K562 (cell line): ENCODE results near the gene EBNA1BP2. TPM values are rescaled to one million over a fixed set of nuclear protein-coding genes. Genes with fewer than 3 reads are reported as not detected.
A peak's percentile ranks its signal among the peaks of the same experiment; 100 is the strongest.

Source experiments
- ATAC-seq: fragments of 200-7000 bp; cut with Tn5 transposase; 3 replicates; pipeline ENCODE4 v1.9.1; 2020; ENCODE audit warnings: moderate library complexity
- BruUV-seq: library from RNA; stranded (reverse); fragments of 400-500 nt; replicated peaks from 2 replicates; lab custom pipeline; 2021; lab: Mats Ljungman, UMichigan
- CTCF ChIA-PET: fragments of 300-600 bp; formaldehyde crosslinking; extraction: SDS; loops from one replicate; lab custom pipeline; 2021; ENCODE audit warnings: low intra/inter-chr PET ratio; lab: Yijun Ruan, JAX
- POLR2A ChIA-PET: fragments of 300-600, 350-650 bp; sonication (Branson Sonifier 250); formaldehyde crosslinking; extraction: SDS; loops from one replicate; lab custom pipeline; 2021; ENCODE audit warnings: antibody characterized with exemption, inconsistent platforms; lab: Yijun Ruan, JAX
- DNase-seq, 4 experiments: peaks; one replicate each; pipeline versions ENCODE4 v3.0.0 to v3.0.0-alpha.2; 2011 to 2018; ENCODE audit warnings: low spot score in 3 of 4, mixed read lengths in 3 of 4; ENCODE audit errors: extremely low read depth in 1 of 4
- FAIRE-seq: peaks from 2 replicates; lab custom pipeline; 2011; peaks lifted over from hg19 to GRCh38; lab: Jason Lieb, UNC
- H2AFZ ChIP-seq: 2 replicates; pipeline ENCODE4 v1.6.0; 2011; ENCODE audit warnings: low read depth, low read length, control low read depth, inconsistent platforms
- H3K27ac ChIP-seq: fragments of 200-600 bp; 3 replicates; pipeline ENCODE4 v1.8.0; 2011; ENCODE audit warnings: low read depth, mild to moderate bottlenecking, control low read depth, inconsistent platforms, low read length, moderate library complexity, mixed read lengths; ENCODE audit errors: extremely low read depth
- H3K27me3 ChIP-seq, 2 experiments: fragments of 300-600 bp in 1 of 2; 2 replicates in 1 of 2; 3 replicates in 1 of 2; pipeline versions ENCODE4 v1.6.0 to v1.8.0; 2011; ENCODE audit warnings: inconsistent platforms in 2 of 2, low read length in 2 of 2, mild to moderate bottlenecking in 1 of 2, mixed read lengths in 1 of 2, moderate library complexity in 1 of 2; ENCODE audit not compliant: control insufficient read depth in 2 of 2, insufficient read depth in 2 of 2
- H3K36me3 ChIP-seq: fragments of 300-600 bp; 3 replicates; pipeline ENCODE4 v1.8.0; 2011; ENCODE audit warnings: mild to moderate bottlenecking, low read length, inconsistent platforms; ENCODE audit not compliant: control insufficient read depth, insufficient read depth
- H3K4me1 ChIP-seq, 2 experiments: fragments of 200-600 bp in 1 of 2; replicated peaks in 1 of 2; 2 replicates in 1 of 2; 3 replicates in 1 of 2; pipeline versions ENCODE4 v1.5.1 to v1.8.0; 2011; ENCODE audit warnings: inconsistent platforms in 2 of 2, low read length in 2 of 2, mild to moderate bottlenecking in 1 of 2, mixed read lengths in 1 of 2, moderate library complexity in 1 of 2; ENCODE audit not compliant: control insufficient read depth in 2 of 2, insufficient read depth in 2 of 2
- H3K4me2 ChIP-seq: 2 replicates; pipeline ENCODE4 v1.6.1; 2011; ENCODE audit warnings: low read length, control low read depth, inconsistent platforms, mixed read lengths; ENCODE audit not compliant: insufficient read depth
- H3K4me3 ChIP-seq: fragments of 200-600 bp; sonication (generic), shearing (Covaris generic); 2 replicates; pipeline ENCODE4 v1.5.1; 2016; ENCODE audit warnings: control low read depth, inconsistent platforms
- H3K79me2 ChIP-seq: fragments of 200-600 bp; 3 replicates; pipeline ENCODE4 v1.8.0; 2011; ENCODE audit warnings: low read length, inconsistent platforms; ENCODE audit not compliant: control insufficient read depth, insufficient read depth
- H3K9ac ChIP-seq, 2 experiments: 2 replicates each; pipeline versions ENCODE4 v1.6.0 to v1.6.1; 2011; ENCODE audit warnings: low read depth in 2 of 2, low read length in 2 of 2, control low read depth in 1 of 2, inconsistent platforms in 1 of 2, mild to moderate bottlenecking in 1 of 2, mixed read lengths in 1 of 2; ENCODE audit not compliant: insufficient read depth in 1 of 2
- H3K9me1 ChIP-seq: one replicate; pipeline ENCODE4 v1.6.0; 2011; ENCODE audit warnings: inconsistent platforms, mild to moderate bottlenecking, low read length, moderate library complexity; ENCODE audit not compliant: control insufficient read depth, insufficient read depth
- H3K9me3 ChIP-seq: replicated peaks from 2 replicates; pipeline ENCODE4 v1.5.1; 2011; ENCODE audit warnings: low read depth, low read length, inconsistent platforms; ENCODE audit not compliant: control insufficient read depth, insufficient read depth
- H4K20me1 ChIP-seq: replicated peaks from 2 replicates; pipeline ENCODE4 v1.6.1; 2011; ENCODE audit warnings: low read length, inconsistent platforms, mixed read lengths; ENCODE audit not compliant: control insufficient read depth, insufficient read depth
- C11orf30 ChIP-seq: fragments of 450-650 bp; IDR thresholded peaks from 2 replicates; pipeline ENCODE4 v1.6.1; 2016; ENCODE audit warnings: low read depth, mild to moderate bottlenecking
- CCAR2 ChIP-seq: fragments of 200-400 bp; formaldehyde crosslinking; IDR thresholded peaks from 2 replicates; pipeline ENCODE4 v1.6.1; 2017; ENCODE audit warnings: mild to moderate bottlenecking, low read depth, low read length
- ERF ChIP-seq: fragments of 450-650 bp; formaldehyde crosslinking; IDR thresholded peaks from 2 replicates; pipeline ENCODE4 v1.4.0; 2020; ENCODE audit warnings: mild to moderate bottlenecking, mixed read lengths
- GTF2A2 ChIP-seq: IDR thresholded peaks from 2 replicates; pipeline ENCODE4 v1.6.1; 2016; ENCODE audit warnings: mild to moderate bottlenecking, missing genetic modification characterization, missing compliant biosample characterization
- MAFF ChIP-seq: IDR thresholded peaks from 2 replicates; pipeline ENCODE4 v1.6.1; 2012; ENCODE audit warnings: low read length, improper control_type of control experiment
- MAFG ChIP-seq: fragments of 450-650 bp; conservative IDR thresholded peaks from 2 replicates; pipeline ENCODE4 v1.6.1; 2016; ENCODE audit warnings: missing genetic modification characterization, missing compliant biosample characterization
- NFATC3 ChIP-seq: fragments of 450-650 bp; IDR thresholded peaks from 2 replicates; pipeline ENCODE4 v1.6.1; 2017; ENCODE audit warnings: mild to moderate bottlenecking
- NFE2 ChIP-seq: IDR thresholded peaks from 2 replicates; pipeline ENCODE4 v1.6.1; 2014; ENCODE audit warnings: antibody characterized with exemption, low read depth
- NFE2L1 ChIP-seq: fragments of 450-650 bp; IDR thresholded peaks from 2 replicates; pipeline ENCODE4 v1.6.1; 2016; ENCODE audit warnings: missing genetic modification characterization, low read depth, mild to moderate bottlenecking, missing compliant biosample characterization, moderate library complexity, borderline replicate concordance
- ZNF146 ChIP-seq: IDR thresholded peaks from one replicate; pipeline ENCODE4 v1.6.1; 2018; ENCODE audit warnings: missing compliant biosample characterization; ENCODE audit not compliant: unreplicated experiment
- ZNF316 ChIP-seq: fragments of 450-650 bp; IDR thresholded peaks from 2 replicates; pipeline ENCODE4 v1.6.1; 2016
- ZNF707 ChIP-seq: fragments of 250-450 bp; sonication (Bioruptor Pico); conservative IDR thresholded peaks from 2 replicates; pipeline ENCODE4 v1.8.0; 2022; ENCODE audit warnings: inconsistent platforms, mild to moderate bottlenecking, moderate library complexity
- ZNF75A ChIP-seq: fragments of 450-650 bp; formaldehyde crosslinking; IDR thresholded peaks from 2 replicates; pipeline ENCODE4 v1.4.0; 2020; ENCODE audit warnings: mild to moderate bottlenecking
- WGBS: fragments of 100-300 bp; shearing (Covaris generic); methylation state at CpG from one replicate; pipeline ENCODE4 v1.1.6; 2016; ENCODE audit warnings: low coverage, mixed read lengths; ENCODE audit not compliant: insufficient coverage; ENCODE audit errors: missing lambda C conversion rate; 5-methylcytosine and 5-hydroxymethylcytosine counted together
- in situ Hi-C: fragments of 300-500 bp; cut with MboI; formaldehyde crosslinking; loops from 4 replicates; pipeline ENCODE4 v1.15.0; 2018; ENCODE audit warnings: inconsistent platforms, mixed read lengths
- intact Hi-C: fragments of 100-400 bp; cut with micrococcal nuclease; formaldehyde crosslinking; loops from 2 replicates; pipeline ENCODE4 v1.14.2; 2022
- polyA plus RNA-seq, 8 experiments: library from polyadenylated mRNA; depleted of rRNA in 4 of 8; stranded (reverse) in 5 of 8; unstranded in 3 of 8; fragments of >200 nt; fragmentation: Nextera tagmentation in 2 of 8; fragmentation: Illumina TruSeq in 1 of 8; extraction: Ambion mirVana in 2 of 8; extraction: Trizol in 1 of 8; gene quantifications; 2 replicates each; pipeline versions ENCODE4 v1.2.1 to v1.2.3, GENCODE V29; 2011 to 2014; ENCODE audit warnings: inconsistent platforms in 1 of 8, missing spikeins in 1 of 8
- total RNA-seq, 7 experiments: library from RNA; depleted of rRNA in 6 of 7; stranded (reverse); fragments of >200 nt in 6 of 7; fragmentation: Illumina TruSeq in 2 of 7; extraction: Trizol in 2 of 7; gene quantifications; 2 replicates each; pipeline versions ENCODE4 v1.2.1 to v1.2.3, GENCODE V29; 2011 to 2021; ENCODE audit warnings: low replicate concordance in 1 of 7
- TF ChIP-seq, protein P1 (sequence below): fragments of 250-450 bp; sonication (Bioruptor Pico); IDR thresholded peaks from 2 replicates; pipeline ENCODE4 v1.4.0; 2020; ENCODE audit warnings: mild to moderate bottlenecking, moderate library complexity

Gene EBNA1BP2
- total and polyA plus RNA-seq, 9 of the 15 experiments (the other 6 are each of a cell fraction or from before 2014, with no cell fraction given) = 95.2 to 349 (median 249) TPM

DNA sequence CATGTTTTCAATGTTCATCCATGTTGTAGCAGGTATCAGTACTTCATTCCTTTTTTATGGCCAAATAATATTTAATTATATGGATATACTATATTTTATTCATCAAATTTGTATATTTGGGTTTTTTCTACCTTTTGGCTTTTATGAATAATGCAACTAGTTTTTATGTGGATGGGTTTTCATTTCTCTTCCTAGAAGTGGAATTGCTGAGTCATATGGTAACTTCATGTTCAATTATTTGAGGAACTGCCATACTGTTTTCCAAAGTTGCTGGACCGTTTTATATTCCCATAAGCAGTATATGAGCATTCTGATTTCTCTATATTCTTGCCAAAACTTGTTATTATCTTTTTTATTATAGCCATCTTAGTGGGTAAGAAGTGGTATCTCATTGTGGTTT, 16.0 kb upstream of the EBNA1BP2 start:
- Histone ChIP-seq H3K27me3 (peaks cover 5 to 19% of the 10 kb centered on the region in 2 experiments; a peak in 4 of 5 replicates), H3K9me3 (no peaks in the 10 kb centered on the region), H3K4me2 (no peak overlapping the region), H2AFZ (no peak overlapping the region), H3K9me1 (no peaks in the 10 kb centered on the region), H3K79me2 (no peaks in the 10 kb centered on the region), H3K36me3 (no peaks in the 10 kb centered on the region), H3K27ac (no peak overlapping the region), H3K9ac (no peak overlapping the region), H4K20me1 (no peaks in the 10 kb centered on the region), H3K4me3 (no peak overlapping the region), H3K4me1 (no peaks in the 10 kb centered on the region)
- ATAC-seq = no peak
- FAIRE-seq = no peak
- ChIA-PET CTCF (no interaction called here), POLR2A (no interaction called here)
- no TSS peak for BruUV-seq
- no peak for DNase-seq
- in situ Hi-C loops = no loop called here
- TF ChIP-seq ZNF316 (peak; percentile 24), NFATC3 (no peak), ZNF75A (CRISPR knock-in tag) (no peak), GTF2A2 (tag) (no peak), MAFG (peak; percentile 61), ZNF146 (CRISPR knock-in tag) (no peak), NFE2L1 (tag) (peak; percentile 17; the same call in 1 of the 2 replicates), C11orf30 (peak; percentile 20), CCAR2 (no peak), ERF (CRISPR knock-in tag) (no peak), ZNF707 (CRISPR knock-in tag) (no peak), MAFF (peak; percentile 27; the same call in 1 of the 2 replicates), NFE2 (0 out of 2 replicates have a peak, but pooled peaks have one; percentile 26)
- TF ChIP-seq, protein P1, sequence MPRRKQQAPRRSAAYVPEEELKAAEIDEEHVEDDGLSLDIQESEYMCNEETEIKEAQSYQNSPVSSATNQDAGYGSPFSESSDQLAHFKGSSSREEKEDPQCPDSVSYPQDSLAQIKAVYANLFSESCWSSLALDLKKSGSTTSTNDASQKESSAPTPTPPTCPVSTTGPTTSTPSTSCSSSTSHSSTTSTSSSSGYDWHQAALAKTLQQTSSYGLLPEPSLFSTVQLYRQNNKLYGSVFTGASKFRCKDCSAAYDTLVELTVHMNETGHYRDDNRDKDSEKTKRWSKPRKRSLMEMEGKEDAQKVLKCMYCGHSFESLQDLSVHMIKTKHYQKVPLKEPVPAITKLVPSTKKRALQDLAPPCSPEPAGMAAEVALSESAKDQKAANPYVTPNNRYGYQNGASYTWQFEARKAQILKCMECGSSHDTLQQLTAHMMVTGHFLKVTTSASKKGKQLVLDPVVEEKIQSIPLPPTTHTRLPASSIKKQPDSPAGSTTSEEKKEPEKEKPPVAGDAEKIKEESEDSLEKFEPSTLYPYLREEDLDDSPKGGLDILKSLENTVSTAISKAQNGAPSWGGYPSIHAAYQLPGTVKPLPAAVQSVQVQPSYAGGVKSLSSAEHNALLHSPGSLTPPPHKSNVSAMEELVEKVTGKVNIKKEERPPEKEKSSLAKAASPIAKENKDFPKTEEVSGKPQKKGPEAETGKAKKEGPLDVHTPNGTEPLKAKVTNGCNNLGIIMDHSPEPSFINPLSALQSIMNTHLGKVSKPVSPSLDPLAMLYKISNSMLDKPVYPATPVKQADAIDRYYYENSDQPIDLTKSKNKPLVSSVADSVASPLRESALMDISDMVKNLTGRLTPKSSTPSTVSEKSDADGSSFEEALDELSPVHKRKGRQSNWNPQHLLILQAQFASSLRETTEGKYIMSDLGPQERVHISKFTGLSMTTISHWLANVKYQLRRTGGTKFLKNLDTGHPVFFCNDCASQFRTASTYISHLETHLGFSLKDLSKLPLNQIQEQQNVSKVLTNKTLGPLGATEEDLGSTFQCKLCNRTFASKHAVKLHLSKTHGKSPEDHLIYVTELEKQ (CRISPR knock-in tag) = no peak
- WGBS = 3% methylated on average over 1 of the region's 1 CpG
- intact Hi-C loops = no loop called here
